Kidney (tissue), 22 donors: ENCODE data around the gene NIBAN1. TPM values are rescaled to one million over a fixed set of nuclear protein-coding genes. Genes with fewer than 3 reads are reported as not detected.

Experiments used
- DNase-seq, 5 donors: peaks; one replicate each; pipeline ENCODE4 v3.0.0-alpha.2; 2013 to 2020
- FAIRE-seq: peaks from 2 replicates; lab custom pipeline; 2012; peaks lifted over from hg19 to GRCh38; lab: Jason Lieb, UNC
- H3K27ac ChIP-seq, 2 donors: one replicate each; pipeline ENCODE4 v1.7.0; 2013; ENCODE audit warnings: low read depth in 2 of 2, low read length in 2 of 2, inconsistent platforms in 1 of 2
- H3K27me3 ChIP-seq: one replicate; pipeline ENCODE4 v1.7.1; 2013; ENCODE audit warnings: low read length, inconsistent platforms; ENCODE audit not compliant: control insufficient read depth, insufficient read depth
- H3K36me3 ChIP-seq, 3 donors: one replicate each; pipeline versions ENCODE4 v1.7.0 to v1.7.1; 2013; ENCODE audit warnings: low read length in 3 of 3, control low read depth in 1 of 3, inconsistent platforms in 1 of 3; ENCODE audit not compliant: insufficient read depth in 3 of 3, control insufficient read depth in 2 of 3
- H3K4me1 ChIP-seq, 3 donors: one replicate each; pipeline versions ENCODE4 v1.7.0 to v1.7.1; 2013; ENCODE audit warnings: low read length in 3 of 3, inconsistent platforms in 1 of 3, low read depth in 1 of 3; ENCODE audit not compliant: control insufficient read depth in 2 of 3, insufficient read depth in 2 of 3
- H3K4me3 ChIP-seq, 3 donors: one replicate each; pipeline versions ENCODE4 v1.7.0 to v1.8.1; 2013; ENCODE audit warnings: low read length in 3 of 3, control low read depth in 1 of 3, inconsistent platforms in 1 of 3
- H3K9ac ChIP-seq, 3 donors: one replicate each; pipeline versions ENCODE4 v1.7.0 to v1.7.1; 2013; ENCODE audit warnings: low read length in 3 of 3, control low read depth in 1 of 3, inconsistent platforms in 1 of 3
- H3K9me3 ChIP-seq, 3 donors: one replicate each; pipeline versions ENCODE4 v1.7.0 to v1.7.1; 2013; ENCODE audit warnings: low read length in 3 of 3, control low read depth in 1 of 3, inconsistent platforms in 1 of 3; ENCODE audit not compliant: control insufficient read depth in 2 of 3, insufficient read depth in 1 of 3
- intact Hi-C: fragments of 100-400 bp; cut with DNase I; formaldehyde crosslinking; loops from one replicate; pipeline ENCODE4 v1.11.1; 2022
- long read RNA-seq, 10 donors: library from polyadenylated mRNA in 1 of 10; unstranded in 1 of 10; transcript quantifications; one replicate each; pipeline ENCODE4 v2.0.0 and lab custom pipeline, GENCODE V29; 2021 to 2026
- polyA plus RNA-seq: library from polyadenylated mRNA; stranded (reverse); fragments of 350-450 nt; fragmentation: Illumina TruSeq; extraction: RNeasy Lipid Tissue Mini Kit (QIAGEN cat#74804); gene quantifications from one replicate; pipeline ENCODE4 v1.2.3, GENCODE V29; 2014; ENCODE audit warnings: low read depth, low replicate concordance; ENCODE audit not compliant: insufficient read depth
- total RNA-seq: library from RNA; stranded (reverse); fragmentation: NEBNext Ultra II Directional; extraction: Animal tissue kit (Norgen Biotek cat#: 25700); gene quantifications from one replicate; pipeline ENCODE4 v1.2.1, GENCODE V29; 2021
- TF ChIP-seq, protein P1 (sequence below): IDR thresholded peaks from 3 replicates; pipeline ENCODE4 v1.5.1; 2012; ENCODE audit warnings: mild to moderate bottlenecking, moderate library complexity, borderline replicate concordance; ENCODE audit not compliant: insufficient read depth; ENCODE audit errors: extremely low read depth
- donor health status: control.
- donor health status: control.
- donor health status: control.
- donor health status: control.
- donor health status: control.
- donor health status: DM: yes; HTN: yes; CAD: no.
- donor health status: Normal renal cell carcinoma (clear cell type).

The NIBAN1 gene, protein sequence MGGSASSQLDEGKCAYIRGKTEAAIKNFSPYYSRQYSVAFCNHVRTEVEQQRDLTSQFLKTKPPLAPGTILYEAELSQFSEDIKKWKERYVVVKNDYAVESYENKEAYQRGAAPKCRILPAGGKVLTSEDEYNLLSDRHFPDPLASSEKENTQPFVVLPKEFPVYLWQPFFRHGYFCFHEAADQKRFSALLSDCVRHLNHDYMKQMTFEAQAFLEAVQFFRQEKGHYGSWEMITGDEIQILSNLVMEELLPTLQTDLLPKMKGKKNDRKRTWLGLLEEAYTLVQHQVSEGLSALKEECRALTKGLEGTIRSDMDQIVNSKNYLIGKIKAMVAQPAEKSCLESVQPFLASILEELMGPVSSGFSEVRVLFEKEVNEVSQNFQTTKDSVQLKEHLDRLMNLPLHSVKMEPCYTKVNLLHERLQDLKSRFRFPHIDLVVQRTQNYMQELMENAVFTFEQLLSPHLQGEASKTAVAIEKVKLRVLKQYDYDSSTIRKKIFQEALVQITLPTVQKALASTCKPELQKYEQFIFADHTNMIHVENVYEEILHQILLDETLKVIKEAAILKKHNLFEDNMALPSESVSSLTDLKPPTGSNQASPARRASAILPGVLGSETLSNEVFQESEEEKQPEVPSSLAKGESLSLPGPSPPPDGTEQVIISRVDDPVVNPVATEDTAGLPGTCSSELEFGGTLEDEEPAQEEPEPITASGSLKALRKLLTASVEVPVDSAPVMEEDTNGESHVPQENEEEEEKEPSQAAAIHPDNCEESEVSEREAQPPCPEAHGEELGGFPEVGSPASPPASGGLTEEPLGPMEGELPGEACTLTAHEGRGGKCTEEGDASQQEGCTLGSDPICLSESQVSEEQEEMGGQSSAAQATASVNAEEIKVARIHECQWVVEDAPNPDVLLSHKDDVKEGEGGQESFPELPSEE
- total RNA-seq (25.4 TPM), polyA plus RNA-seq (2.6 TPM)
- long read RNA-seq, donor 1, result 0 reads
- long read RNA-seq, donor 2, result 0 reads
- long read RNA-seq, donor 3, result 0 reads
- long read RNA-seq, donor 4, result 0 reads
- long read RNA-seq, donor 5, result 0 reads
- long read RNA-seq, donor 6, result 0 reads
- long read RNA-seq, donor 7, full-length matches to known transcripts, result 11 of 18 reads
- long read RNA-seq, donor 7, partial matches to known transcripts, result 2 of 18 reads
- long read RNA-seq, donor 7, other reads (novel, unspliced or antisense), result 5 of 18 reads
- long read RNA-seq, donor 8, result 0 reads
- long read RNA-seq, donor 9, result 0 reads
- long read RNA-seq, donor 10, result 0 reads

DNA sequence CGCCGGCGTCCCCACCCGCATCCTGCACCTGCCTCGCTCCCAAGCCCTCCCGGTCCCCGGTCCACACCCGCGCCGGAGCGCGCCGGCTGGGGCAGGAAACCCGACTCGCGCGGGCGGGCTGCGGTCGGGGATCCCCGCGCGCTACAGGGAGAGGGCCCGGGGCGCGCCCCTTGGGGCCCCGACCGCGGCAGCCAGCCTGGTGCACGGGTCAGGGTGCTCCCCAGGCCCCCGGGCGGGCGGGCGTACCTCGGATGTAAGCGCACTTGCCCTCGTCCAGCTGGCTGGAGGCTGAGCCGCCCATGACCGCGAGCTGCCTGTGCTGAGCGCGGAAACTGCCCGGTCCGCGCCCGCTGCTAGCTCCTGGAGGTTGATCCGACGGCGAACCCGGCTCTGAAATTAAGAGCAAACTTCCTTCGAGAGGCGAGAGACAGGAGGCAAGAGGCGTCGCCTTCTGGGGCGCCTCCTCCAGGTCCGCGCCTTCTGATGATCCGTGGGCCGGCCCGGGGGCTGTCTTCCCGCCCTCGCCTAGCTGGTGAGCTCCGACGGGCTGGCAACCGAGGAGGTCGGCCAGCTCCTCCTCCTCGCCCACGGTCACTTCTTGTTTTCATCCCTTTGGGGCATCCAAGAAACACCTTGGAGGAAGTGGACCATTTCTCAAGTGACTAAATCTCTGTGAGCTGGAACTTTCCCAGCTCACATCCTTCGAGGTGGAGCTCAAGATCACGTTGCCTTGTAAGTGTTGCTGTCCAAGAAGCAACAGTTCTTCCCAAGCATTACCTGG, at the start of gene NIBAN1:
NIBAN1 (minus strand) TSS at position 453 of the 781 bp plus-strand sequence; CDS start at position 301, 152 bp downstream.
- TF ChIP-seq, protein P1, sequence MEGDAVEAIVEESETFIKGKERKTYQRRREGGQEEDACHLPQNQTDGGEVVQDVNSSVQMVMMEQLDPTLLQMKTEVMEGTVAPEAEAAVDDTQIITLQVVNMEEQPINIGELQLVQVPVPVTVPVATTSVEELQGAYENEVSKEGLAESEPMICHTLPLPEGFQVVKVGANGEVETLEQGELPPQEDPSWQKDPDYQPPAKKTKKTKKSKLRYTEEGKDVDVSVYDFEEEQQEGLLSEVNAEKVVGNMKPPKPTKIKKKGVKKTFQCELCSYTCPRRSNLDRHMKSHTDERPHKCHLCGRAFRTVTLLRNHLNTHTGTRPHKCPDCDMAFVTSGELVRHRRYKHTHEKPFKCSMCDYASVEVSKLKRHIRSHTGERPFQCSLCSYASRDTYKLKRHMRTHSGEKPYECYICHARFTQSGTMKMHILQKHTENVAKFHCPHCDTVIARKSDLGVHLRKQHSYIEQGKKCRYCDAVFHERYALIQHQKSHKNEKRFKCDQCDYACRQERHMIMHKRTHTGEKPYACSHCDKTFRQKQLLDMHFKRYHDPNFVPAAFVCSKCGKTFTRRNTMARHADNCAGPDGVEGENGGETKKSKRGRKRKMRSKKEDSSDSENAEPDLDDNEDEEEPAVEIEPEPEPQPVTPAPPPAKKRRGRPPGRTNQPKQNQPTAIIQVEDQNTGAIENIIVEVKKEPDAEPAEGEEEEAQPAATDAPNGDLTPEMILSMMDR, result no peak
- intact Hi-C loops, result no loop called here
- no peaks in the 10 kb centered on the region for H3K4me1 ChIP-seq
- H3K27me3 ChIP-seq, result no peaks in the 10 kb centered on the region
- peak within 1 kb of the TSS; percentile 70 to 84 (median 83) for H3K4me3 ChIP-seq
- no peaks in the 10 kb centered on the region for H3K36me3 ChIP-seq
- peak within 1 kb of the TSS; percentile 14 to 36 for H3K27ac ChIP-seq
- FAIRE-seq (no peak), DNase-seq (peak; percentile 52 to 87 (median 65))
- H3K9ac ChIP-seq, result peak within 1 kb of the TSS; percentile 17 to 56 (median 43)
- H3K9me3 ChIP-seq, result no peaks in the 10 kb centered on the region

DNA sequence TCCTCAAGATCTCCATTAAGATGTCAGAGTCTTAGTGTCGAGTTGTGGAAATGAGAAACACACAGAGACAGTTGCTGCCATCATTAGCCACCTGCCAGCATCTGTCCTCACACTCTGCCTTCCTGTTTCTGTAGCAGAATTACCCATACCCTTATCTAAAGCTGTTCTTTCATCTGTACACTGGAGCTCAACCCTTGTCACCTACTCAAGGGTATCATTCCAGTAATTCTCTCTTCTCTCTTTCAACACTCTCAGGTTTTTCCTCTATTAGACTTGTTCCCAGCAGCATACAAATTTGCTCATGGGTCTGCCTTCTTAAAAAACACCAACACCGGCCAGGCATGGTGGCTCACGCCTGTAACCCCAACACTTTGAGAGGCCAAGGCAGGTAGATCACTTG, 43.7 kb upstream of the NIBAN1 start:
- DNase-seq (no peak), FAIRE-seq (no peak)
- Histone ChIP-seq H3K27ac (no peak overlapping the region), H3K9ac (no peak overlapping the region), H3K27me3 (no peaks in the 10 kb centered on the region), H3K4me1 (peaks cover 0 to 7% (median 0%) of the 10 kb centered on the region in 3 donors), H3K4me3 (no peak overlapping the region), H3K9me3 (no peaks in the 10 kb centered on the region), H3K36me3 (no peaks in the 10 kb centered on the region)
- TF ChIP-seq, protein P1, result no peak
- intact Hi-C loops, result no loop called here

DNA sequence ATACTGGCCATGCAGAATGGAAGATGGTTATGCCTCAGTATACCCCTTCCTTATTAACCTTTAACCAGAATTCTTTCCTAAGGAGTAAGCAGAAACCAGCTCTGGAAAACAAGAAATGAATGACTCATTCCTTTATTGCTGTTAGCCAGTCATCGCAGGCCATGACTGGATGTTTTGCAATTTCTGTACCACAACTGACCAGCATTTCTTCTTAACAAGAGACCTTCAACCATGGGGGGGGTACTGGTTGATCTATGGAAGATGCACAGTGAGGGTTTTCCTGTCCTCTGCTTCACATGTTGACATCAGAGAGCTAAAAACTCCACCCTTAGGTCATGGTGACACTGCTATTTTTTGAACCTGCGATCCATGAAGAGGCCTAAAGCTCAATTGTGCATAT, 43.0 kb upstream of the NIBAN1 start:
- DNase-seq (no peak), FAIRE-seq (no peak)
- H3K4me1 ChIP-seq, result peaks cover 0 to 7% (median 0%) of the 10 kb centered on the region in 3 donors
- no peak overlapping the region for H3K4me3 ChIP-seq
- no peaks in the 10 kb centered on the region for H3K27me3 ChIP-seq
- H3K27ac ChIP-seq, result no peak overlapping the region
- no peaks in the 10 kb centered on the region for H3K9me3 ChIP-seq
- TF ChIP-seq, protein P1, result no peak
- intact Hi-C loops, result no loop called here
- no peaks in the 10 kb centered on the region for H3K36me3 ChIP-seq
- H3K9ac ChIP-seq, result no peak overlapping the region
